ENCODE data around the gene PLBD1. TPM values are rescaled to one million over a fixed set of nuclear protein-coding genes. Genes with fewer than 3 reads are reported as not detected.

The PLBD1 gene, protein sequence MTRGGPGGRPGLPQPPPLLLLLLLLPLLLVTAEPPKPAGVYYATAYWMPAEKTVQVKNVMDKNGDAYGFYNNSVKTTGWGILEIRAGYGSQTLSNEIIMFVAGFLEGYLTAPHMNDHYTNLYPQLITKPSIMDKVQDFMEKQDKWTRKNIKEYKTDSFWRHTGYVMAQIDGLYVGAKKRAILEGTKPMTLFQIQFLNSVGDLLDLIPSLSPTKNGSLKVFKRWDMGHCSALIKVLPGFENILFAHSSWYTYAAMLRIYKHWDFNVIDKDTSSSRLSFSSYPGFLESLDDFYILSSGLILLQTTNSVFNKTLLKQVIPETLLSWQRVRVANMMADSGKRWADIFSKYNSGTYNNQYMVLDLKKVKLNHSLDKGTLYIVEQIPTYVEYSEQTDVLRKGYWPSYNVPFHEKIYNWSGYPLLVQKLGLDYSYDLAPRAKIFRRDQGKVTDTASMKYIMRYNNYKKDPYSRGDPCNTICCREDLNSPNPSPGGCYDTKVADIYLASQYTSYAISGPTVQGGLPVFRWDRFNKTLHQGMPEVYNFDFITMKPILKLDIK
- total RNA-seq: under 0.01 TPM in 1 of 2 replicates, not detected in the other

DNA sequence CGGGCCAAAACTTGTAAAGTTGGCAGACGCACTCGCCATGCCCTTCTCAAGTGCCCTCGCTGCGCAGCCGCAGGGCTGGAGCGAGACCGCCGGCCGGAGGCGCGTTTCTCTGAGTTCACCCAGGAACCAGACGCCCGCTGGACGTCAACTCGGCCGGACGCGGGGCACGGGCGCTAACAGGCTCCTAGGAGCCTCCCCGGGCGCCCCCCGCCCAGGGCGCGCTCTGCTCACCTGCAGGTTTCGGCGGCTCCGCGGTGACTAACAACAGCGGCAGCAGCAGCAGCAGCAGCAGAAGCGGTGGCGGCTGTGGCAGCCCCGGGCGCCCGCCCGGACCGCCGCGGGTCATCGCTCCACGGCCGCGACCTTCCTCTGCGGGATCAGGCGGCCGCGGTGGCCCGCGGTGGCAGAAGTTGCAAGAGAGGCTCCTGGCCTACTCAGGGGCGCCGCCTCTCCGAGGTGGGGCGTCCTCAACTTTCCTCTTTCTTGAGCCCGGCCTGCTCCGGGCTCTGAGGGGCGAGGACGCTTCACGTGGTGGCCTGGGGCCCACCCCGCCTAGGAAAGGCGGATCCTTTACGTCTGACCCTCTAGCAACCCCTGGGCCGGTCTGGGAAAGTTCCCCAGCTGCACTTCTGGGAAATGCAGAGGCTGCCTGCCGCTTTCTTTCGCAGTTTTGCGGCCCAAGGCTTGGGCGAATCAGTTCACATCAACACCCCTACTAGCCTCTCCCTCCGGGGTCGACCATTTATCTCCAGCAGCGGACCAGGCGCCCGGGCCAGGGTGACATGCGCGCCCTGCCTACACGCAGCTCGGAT, at the start of gene PLBD1:
Gene PLBD1 (minus strand): TSS at position 533 of the 812 bp plus-strand sequence. CDS start 187 bp downstream, at position 346.

Other genes with a start within 250 kb of the PLBD1 start
- 28.6 and 51.2 TPM in 2 replicates for gene ATF7IP, start 202.2 kb downstream of the PLBD1 start, total RNA-seq
- gene GUCY2C, start 128.7 kb upstream of the PLBD1 start, total RNA-seq: not detected in 2 replicates
- 4.5 and 6.7 TPM in 2 replicates for gene WBP11, start 235.6 kb upstream of the PLBD1 start, total RNA-seq
- gene C12orf60, start 235.8 kb upstream of the PLBD1 start, total RNA-seq: 0.91 and 0.97 TPM in 2 replicates
- gene SMCO3, start 246.3 kb upstream of the PLBD1 start, total RNA-seq: 0.32 and 0.46 TPM in 2 replicates